K562 (cell line): Measurements from ENCODE around the gene CSTB. TPM values are rescaled to one million over a fixed set of nuclear protein-coding genes. Genes with fewer than 3 reads are reported as not detected.

Experiments used
- ADNP ChIP-seq: fragments of 200-800 bp; sonication (Bioruptor generic); IDR thresholded peaks from 2 replicates; pipeline ENCODE4 v1.6.1; 2016; ENCODE audit warnings: missing genetic modification characterization, missing compliant biosample characterization
- BCOR ChIP-seq: fragments of 450-650 bp; IDR thresholded peaks from 2 replicates; pipeline ENCODE4 v1.6.1; 2016
- C11orf30 ChIP-seq: fragments of 450-650 bp; IDR thresholded peaks from 2 replicates; pipeline ENCODE4 v1.6.1; 2016; ENCODE audit warnings: low read depth, mild to moderate bottlenecking
- CTCFL ChIP-seq: IDR thresholded peaks from 2 replicates; pipeline ENCODE4 v1.6.1; 2011; ENCODE audit warnings: borderline replicate concordance, low read depth, mild to moderate bottlenecking, moderate library complexity, low read length; ENCODE audit not compliant: insufficient read depth, poor library complexity, severe bottlenecking
- ELF2 ChIP-seq: fragments of 250-450 bp; sonication (Bioruptor Pico); IDR thresholded peaks from 2 replicates; pipeline ENCODE4 v1.5.0; 2021; ENCODE audit warnings: mild to moderate bottlenecking
- ERF ChIP-seq: fragments of 450-650 bp; formaldehyde crosslinking; IDR thresholded peaks from 2 replicates; pipeline ENCODE4 v1.4.0; 2020; ENCODE audit warnings: mild to moderate bottlenecking, mixed read lengths
- FOSL1 ChIP-seq: fragments of 200-800 bp; sonication (Bioruptor generic); conservative IDR thresholded peaks from 2 replicates; pipeline ENCODE4 v1.6.1; 2016; ENCODE audit warnings: missing genetic modification characterization, missing compliant biosample characterization
- GABPB2 ChIP-seq: fragments of 250-450 bp; sonication (Bioruptor Pico); conservative IDR thresholded peaks from 2 replicates; pipeline ENCODE4 v1.5.1; 2021; ENCODE audit warnings: mild to moderate bottlenecking
- HSF4 ChIP-seq: fragments of 250-450 bp; sonication (Bioruptor Pico); IDR thresholded peaks from 2 replicates; pipeline ENCODE4 v2.1.2; 2022; ENCODE audit warnings: mild to moderate bottlenecking, moderate library complexity, borderline replicate concordance
- KAT2B ChIP-seq: IDR thresholded peaks from one replicate; pipeline ENCODE4 v1.6.1; 2012; ENCODE audit warnings: low read depth, mild to moderate bottlenecking, control low read depth, inconsistent platforms, low read length, moderate library complexity
- KLF6 ChIP-seq: fragments of 250-450 bp; sonication (Bioruptor Pico); IDR thresholded peaks from 2 replicates; pipeline ENCODE4 v1.4.0; 2020; ENCODE audit warnings: mild to moderate bottlenecking, moderate library complexity, borderline replicate concordance
- MCM5 ChIP-seq: fragments of 450-650 bp; IDR thresholded peaks from 2 replicates; pipeline ENCODE4 v1.6.1; 2016; ENCODE audit warnings: low read depth
- MECOM ChIP-seq: fragments of 250-450 bp; sonication (Bioruptor Pico); IDR thresholded peaks from 2 replicates; pipeline ENCODE4 v1.8.0; 2022; ENCODE audit warnings: inconsistent platforms
- POLR2H ChIP-seq: IDR thresholded peaks from 2 replicates; pipeline ENCODE4 v1.6.1; 2016; ENCODE audit warnings: missing genetic modification characterization, low read depth, mild to moderate bottlenecking, control low read depth, missing compliant biosample characterization, moderate library complexity
- PTBP1 ChIP-seq: fragments of 200-400 bp; formaldehyde crosslinking; IDR thresholded peaks from 2 replicates; pipeline ENCODE4 v1.6.1; 2017; ENCODE audit warnings: low read depth, low read length
- RBM14 ChIP-seq: fragments of 200-400 bp; formaldehyde crosslinking; IDR thresholded peaks from 2 replicates; pipeline ENCODE4 v1.6.1; 2018; ENCODE audit warnings: low read depth, mild to moderate bottlenecking, low read length, moderate library complexity, borderline replicate concordance; ENCODE audit not compliant: insufficient read depth
- SMAD2 ChIP-seq: fragments of 150-350 bp; IDR thresholded peaks from 2 replicates; pipeline ENCODE4 v1.6.1; 2014; ENCODE audit warnings: low read depth, mild to moderate bottlenecking, low read length
- ZNF398 ChIP-seq: fragments of 250-450 bp; sonication (Bioruptor Pico); IDR thresholded peaks from 2 replicates; pipeline ENCODE4 v1.8.0; 2021; ENCODE audit warnings: moderate library complexity, mild to moderate bottlenecking, inconsistent platforms
- ZNF695 ChIP-seq: fragments of 450-650 bp; formaldehyde crosslinking; IDR thresholded peaks from 2 replicates; pipeline ENCODE4 v1.4.0; 2020; ENCODE audit warnings: mild to moderate bottlenecking, moderate library complexity
- polyA plus RNA-seq, 8 experiments: library from polyadenylated mRNA; depleted of rRNA in 4 of 8; stranded (reverse) in 5 of 8; unstranded in 3 of 8; fragments of >200 nt; fragmentation: Nextera tagmentation in 2 of 8; fragmentation: Illumina TruSeq in 1 of 8; extraction: Ambion mirVana in 2 of 8; extraction: Trizol in 1 of 8; gene quantifications; 2 replicates each; pipeline versions ENCODE4 v1.2.1 to v1.2.3, GENCODE V29; 2011 to 2014; ENCODE audit warnings: inconsistent platforms in 1 of 8, missing spikeins in 1 of 8
- total RNA-seq, 7 experiments: library from RNA; depleted of rRNA in 6 of 7; stranded (reverse); fragments of >200 nt in 6 of 7; fragmentation: Illumina TruSeq in 2 of 7; extraction: Trizol in 2 of 7; gene quantifications; 2 replicates each; pipeline versions ENCODE4 v1.2.1 to v1.2.3, GENCODE V29; 2011 to 2021; ENCODE audit warnings: low replicate concordance in 1 of 7
- TF ChIP-seq, protein P1 (sequence below): sonication (generic); formaldehyde crosslinking; IDR thresholded peaks from 2 replicates; pipeline ENCODE4 v1.8.1; 2023; ENCODE audit warnings: mild to moderate bottlenecking, missing genetic modification reagents
- TF ChIP-seq, protein P2 (sequence below): sonication (generic); formaldehyde crosslinking; IDR thresholded peaks from 2 replicates; pipeline ENCODE4 v1.8.1; 2023; ENCODE audit warnings: mild to moderate bottlenecking, missing genetic modification reagents

CSTB gene
- total and polyA plus RNA-seq, 9 of the 15 experiments (the other 6 are each of a cell fraction or from before 2014, with no cell fraction given): 12.4 to 65.0 (median 31.7) TPM

DNA sequence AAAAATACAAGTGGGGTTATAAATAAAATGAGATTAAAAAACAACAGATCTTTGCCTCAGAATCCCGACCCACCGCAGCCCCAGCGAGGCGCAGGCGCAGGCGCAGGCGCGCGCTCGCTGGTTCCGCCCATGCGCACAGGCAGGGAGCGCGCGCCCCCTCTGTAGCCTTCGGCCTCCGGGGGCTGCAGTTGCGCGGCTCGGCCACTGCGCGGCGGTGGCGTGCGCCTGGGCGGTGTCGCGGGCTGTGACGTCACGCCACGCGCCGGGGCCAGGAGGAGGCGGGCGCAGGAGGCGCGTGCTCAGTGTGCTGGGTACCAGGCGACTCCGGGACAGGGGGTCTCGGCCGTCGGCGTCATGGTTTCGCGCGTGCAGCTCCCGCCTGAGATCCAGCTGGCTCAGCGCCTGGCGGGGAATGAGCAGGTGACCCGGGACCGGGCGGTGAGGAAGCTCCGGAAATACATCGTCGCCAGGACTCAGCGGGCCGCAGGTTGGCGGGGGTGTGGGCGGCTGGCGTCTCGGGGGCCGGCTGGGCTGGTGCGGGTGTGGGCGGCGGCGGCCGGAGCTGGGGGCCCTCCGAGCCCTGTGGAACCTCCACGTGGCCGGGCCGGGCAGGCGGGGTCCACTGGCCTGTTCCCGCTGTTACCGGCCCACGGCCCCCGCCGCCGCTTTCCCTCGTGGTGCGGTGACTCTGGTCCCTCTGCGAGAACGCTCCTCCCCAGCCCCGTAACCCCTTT is 13.3 kb upstream of the CSTB start, which contains the start of gene RRP1 (continued):
- TF ChIP-seq CTCFL (peak; percentile 57), MCM5 (no peak), ERF (CRISPR knock-in tag) (peak; percentile 37; the same call in 1 of the 2 replicates), FOSL1 (tag) (peak; percentile 54), KLF6 (CRISPR knock-in tag) (no peak), SMAD2 (no peak), PTBP1 (no peak), KAT2B (no peak), MECOM (no peak), HSF4 (CRISPR knock-in tag) (peak; percentile 45; the same call in 1 of the 2 replicates), ZNF695 (no peak), C11orf30 (peak; percentile 96), ELF2 (0 out of 2 replicates have a peak, but pooled peaks have one; percentile 44), ZNF398 (no peak), GABPB2 (CRISPR knock-in tag) (no peak), POLR2H (0 out of 2 replicates have a peak, but pooled peaks have one; percentile 12), ADNP (tag) (no peak), RBM14 (0 out of 2 replicates have a peak, but pooled peaks have one; percentile 63), BCOR (no peak)
- TF ChIP-seq, protein P1, sequence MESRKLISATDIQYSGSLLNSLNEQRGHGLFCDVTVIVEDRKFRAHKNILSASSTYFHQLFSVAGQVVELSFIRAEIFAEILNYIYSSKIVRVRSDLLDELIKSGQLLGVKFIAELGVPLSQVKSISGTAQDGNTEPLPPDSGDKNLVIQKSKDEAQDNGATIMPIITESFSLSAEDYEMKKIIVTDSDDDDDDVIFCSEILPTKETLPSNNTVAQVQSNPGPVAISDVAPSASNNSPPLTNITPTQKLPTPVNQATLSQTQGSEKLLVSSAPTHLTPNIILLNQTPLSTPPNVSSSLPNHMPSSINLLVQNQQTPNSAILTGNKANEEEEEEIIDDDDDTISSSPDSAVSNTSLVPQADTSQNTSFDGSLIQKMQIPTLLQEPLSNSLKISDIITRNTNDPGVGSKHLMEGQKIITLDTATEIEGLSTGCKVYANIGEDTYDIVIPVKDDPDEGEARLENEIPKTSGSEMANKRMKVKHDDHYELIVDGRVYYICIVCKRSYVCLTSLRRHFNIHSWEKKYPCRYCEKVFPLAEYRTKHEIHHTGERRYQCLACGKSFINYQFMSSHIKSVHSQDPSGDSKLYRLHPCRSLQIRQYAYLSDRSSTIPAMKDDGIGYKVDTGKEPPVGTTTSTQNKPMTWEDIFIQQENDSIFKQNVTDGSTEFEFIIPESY (CRISPR knock-in tag): peak; percentile 94
- TF ChIP-seq, protein P2, sequence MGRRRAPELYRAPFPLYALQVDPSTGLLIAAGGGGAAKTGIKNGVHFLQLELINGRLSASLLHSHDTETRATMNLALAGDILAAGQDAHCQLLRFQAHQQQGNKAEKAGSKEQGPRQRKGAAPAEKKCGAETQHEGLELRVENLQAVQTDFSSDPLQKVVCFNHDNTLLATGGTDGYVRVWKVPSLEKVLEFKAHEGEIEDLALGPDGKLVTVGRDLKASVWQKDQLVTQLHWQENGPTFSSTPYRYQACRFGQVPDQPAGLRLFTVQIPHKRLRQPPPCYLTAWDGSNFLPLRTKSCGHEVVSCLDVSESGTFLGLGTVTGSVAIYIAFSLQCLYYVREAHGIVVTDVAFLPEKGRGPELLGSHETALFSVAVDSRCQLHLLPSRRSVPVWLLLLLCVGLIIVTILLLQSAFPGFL (CRISPR knock-in tag): no peak
